AG04449 (cell line): ENCODE results near the gene MGLL.

ENCODE experiments used
- CTCF ChIA-PET: fragments of 350-600 bp; formaldehyde crosslinking; extraction: SDS; loops from one replicate; lab custom pipeline; 2021; ENCODE audit warnings: antibody characterized with exemption; lab: Yijun Ruan, JAX
- POLR2A ChIA-PET: fragments of 400-600, 350-600 bp; formaldehyde crosslinking; extraction: SDS; loops from one replicate; lab custom pipeline; 2020; ENCODE audit warnings: antibody characterized with exemption, inconsistent platforms; lab: Yijun Ruan, JAX
- DNase-seq: peaks from one replicate; pipeline ENCODE4 v3.0.0-alpha.2; 2010; ENCODE audit warnings: low read depth, low spot score
- H3K4me3 ChIP-seq: 2 replicates; pipeline ENCODE4 v1.5.1; 2011; ENCODE audit warnings: low read depth, mild to moderate bottlenecking, control low read depth, low read length
- CTCF ChIP-seq: IDR thresholded peaks from one replicate; pipeline ENCODE4 v1.5.1; 2011; ENCODE audit warnings: mild to moderate bottlenecking, moderate library complexity, low read length, control low read depth, inconsistent platforms; ENCODE audit not compliant: insufficient read depth; ENCODE audit errors: missing control alignments

Gene MGLL

GRCh38 chr3:127711021-127711695 is 111.2 kb downstream of the MGLL start:
- CTCF ChIA-PET = interaction anchor here (5.8 kb wide), 1 partner anchor 14 kb away, joined by 28 read pairs; no protein-coding TSS in a partner anchor
- TF ChIP-seq CTCF = no peak
- POLR2A ChIA-PET = no interaction called here
- DNase-seq = no peak
- no peak overlapping the region for H3K4me3 ChIP-seq

DNA sequence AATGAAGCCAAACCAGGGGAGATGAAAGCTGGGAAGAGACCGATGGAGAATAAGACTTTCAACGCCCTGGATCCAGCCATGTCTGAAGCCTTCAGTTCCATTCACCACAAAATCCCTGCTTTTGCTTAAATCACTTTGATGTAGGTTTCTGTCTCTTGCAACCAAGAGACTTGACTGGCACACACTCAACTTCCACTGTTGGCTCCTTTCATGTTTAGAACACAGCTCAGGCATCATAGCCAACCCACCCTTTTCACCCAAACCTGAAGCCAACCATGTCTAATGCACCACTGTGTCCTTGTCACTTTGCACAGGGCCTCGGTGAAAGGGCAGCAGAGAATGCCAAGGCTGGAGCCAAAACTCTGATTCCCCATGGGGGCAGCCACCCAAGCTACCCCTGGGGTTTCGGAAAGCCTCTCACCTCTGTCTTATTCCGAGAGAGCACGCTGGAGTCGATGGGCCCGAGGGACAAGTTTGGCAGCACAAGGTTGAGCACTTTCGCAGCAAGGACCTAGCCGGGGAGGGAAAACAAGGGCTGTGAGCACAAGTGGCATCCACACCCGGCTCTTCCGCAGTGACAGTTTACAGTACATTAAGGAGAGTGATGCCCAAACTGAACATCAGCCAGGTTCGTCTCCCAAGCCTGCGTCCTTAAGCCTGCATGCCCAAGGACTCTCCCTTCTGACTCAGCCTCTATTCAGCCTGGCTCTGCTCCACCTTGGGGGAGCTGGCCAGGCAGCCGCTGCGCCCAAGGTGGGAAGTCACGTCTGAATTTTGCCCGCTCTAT is 112.0 kb downstream of the MGLL start:
- ChIA-PET CTCF (interaction anchor here (5.8 kb wide), 1 partner anchor 14 kb away, joined by 28 read pairs; no protein-coding TSS in a partner anchor), POLR2A (no interaction called here)
- no peak for DNase-seq
- no peak for TF ChIP-seq CTCF
- H3K4me3 ChIP-seq = no peak overlapping the region

- TF ChIP-seq CTCF = no peak
- CTCF ChIA-PET = interaction anchor here (5.8 kb wide), 1 partner anchor 13 kb away, joined by 28 read pairs; no protein-coding TSS in a partner anchor
- POLR2A ChIA-PET = no interaction called here
- H3K4me3 ChIP-seq = no peak overlapping the region
- no peak for DNase-seq
Measured at GRCh38 chr3:127709320-127710060, 112.8 kb downstream of the MGLL start.

DNA sequence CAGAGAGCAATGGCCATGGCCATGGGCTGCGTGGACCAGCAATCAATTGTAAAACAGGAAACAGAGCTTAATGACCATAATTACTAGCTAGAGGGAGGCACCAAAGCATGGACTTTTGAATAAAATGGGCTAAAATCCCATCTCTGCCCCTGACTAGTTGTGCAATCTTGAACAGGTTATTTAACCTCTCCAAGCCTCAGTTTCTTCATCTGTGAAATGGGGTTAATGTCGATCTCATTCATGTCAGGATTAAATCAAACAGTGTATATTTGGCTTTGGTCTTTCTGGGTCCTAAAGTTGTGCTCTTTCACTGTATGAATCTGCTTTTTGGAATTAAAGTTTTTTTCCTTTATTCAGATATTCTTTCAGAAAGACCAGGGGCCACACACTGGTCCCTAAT is 113.5 kb downstream of the MGLL start:
- TF ChIP-seq CTCF = no peak
- H3K4me3 ChIP-seq = no peak overlapping the region
- CTCF ChIA-PET = interaction anchor here (5.8 kb wide), 1 partner anchor 12 kb away, joined by 28 read pairs; no protein-coding TSS in a partner anchor
- no peak for DNase-seq
- POLR2A ChIA-PET = no interaction called here

DNA sequence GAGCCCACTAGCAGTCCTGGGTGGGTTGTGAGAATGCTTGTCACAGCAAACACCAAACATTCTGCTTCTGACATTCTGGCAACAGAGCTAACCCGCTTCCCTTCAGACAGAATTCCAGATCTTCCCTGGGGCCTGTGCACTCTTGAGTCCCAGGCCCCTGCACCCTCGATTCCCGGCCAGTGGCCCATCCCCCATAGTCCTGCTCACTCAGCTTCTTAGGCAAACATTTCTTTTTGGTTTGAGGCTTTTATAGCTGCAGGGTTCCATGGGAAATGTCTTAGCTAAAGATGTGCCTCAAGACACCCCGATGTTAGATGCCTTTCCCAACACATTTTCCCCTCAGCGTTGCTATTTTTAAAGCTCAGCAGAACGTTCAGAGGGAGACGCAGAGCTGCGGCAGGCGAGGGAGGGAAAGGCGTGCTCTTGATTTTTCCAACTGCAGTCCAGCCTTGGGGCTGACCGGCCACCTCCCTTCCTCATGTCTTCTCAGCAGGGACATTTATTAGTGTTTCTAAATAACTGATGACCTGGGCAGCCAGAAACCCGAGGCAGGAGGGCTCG is 114.4 kb downstream of the MGLL start:
- no peak for DNase-seq
- no peak for TF ChIP-seq CTCF
- ChIA-PET CTCF (interaction anchor here (2.5 kb wide), 1 partner anchor 12 kb away, joined by 29 read pairs; no protein-coding TSS in a partner anchor), POLR2A (no interaction called here)
- no peak overlapping the region for H3K4me3 ChIP-seq
